CD1c-positive myeloid dendritic cell (primary cell): Measurements from ENCODE around the gene FERMT3.
A peak's percentile ranks its signal among the peaks of the same experiment; 100 is the strongest.
"Not testable (repeated sequence)": the region's sequence is repeated elsewhere in the genome, so short reads cannot be mapped to it uniquely, and the experiment has no call there.

ENCODE experiments used
- DNase-seq: peaks from one replicate; pipeline ENCODE4 v3.0.0-alpha.2; 2016; ENCODE audit errors: extremely low spot score

FERMT3 gene

GRCh38 chr11:64206457-64207255, at the start of gene FERMT3:
Gene FERMT3 (plus strand): TSS chr11:64206721. CDS start chr11:64207365, 644 bp downstream.
- DNase-seq, result peak; percentile 85

- DNase-seq, result no peak
These were observed 48.7 kb upstream of the FERMT3 start for GRCh38 chr11:64157631-64158394.

GRCh38 chr11:64161037-64161436, 45.5 kb upstream of the FERMT3 start:
- no peak for DNase-seq

- DNase-seq, result not testable (repeated sequence)
These were observed 43.8 kb upstream of the FERMT3 start for GRCh38 chr11:64162769-64163168.

- DNase-seq, result no peak
These were observed 42.6 kb upstream of the FERMT3 start for GRCh38 chr11:64163951-64164350.

GRCh38 chr11:64164392-64165312, 41.9 kb upstream of the FERMT3 start:
- DNase-seq, result no peak

GRCh38 chr11:64165481-64165841, 41.1 kb upstream of the FERMT3 start:
- DNase-seq, result no peak

GRCh38 chr11:64165842-64166635, 40.5 kb upstream of the FERMT3 start, which contains the start of gene MACROD1:
Gene MACROD1 (minus strand): TSS chr11:64166113. CDS start chr11:64165994, 119 bp downstream.
- peak; percentile 91 for DNase-seq

GRCh38 chr11:64170419-64170818, 36.1 kb upstream of the FERMT3 start:
- DNase-seq, result no peak

GRCh38 chr11:64173616-64174355, 32.7 kb upstream of the FERMT3 start:
- DNase-seq, result no peak

GRCh38 chr11:64176751-64177150, 29.8 kb upstream of the FERMT3 start:
- no peak for DNase-seq

- DNase-seq, result peak; percentile 38
These were observed 28.3 kb upstream of the FERMT3 start for GRCh38 chr11:64178203-64178602.

GRCh38 chr11:64178951-64179639, 27.4 kb upstream of the FERMT3 start:
- DNase-seq, result no peak

GRCh38 chr11:64180891-64181290, 25.6 kb upstream of the FERMT3 start:
- DNase-seq, result no peak

GRCh38 chr11:64181506-64182411, 24.8 kb upstream of the FERMT3 start:
- DNase-seq, result peak; percentile 88

- no peak for DNase-seq
These were observed 22.6 kb upstream of the FERMT3 start for GRCh38 chr11:64183890-64184289.

- DNase-seq, result peak; percentile 83
These were observed 21.3 kb upstream of the FERMT3 start for GRCh38 chr11:64185175-64185692.
